Activated CD8-positive, alpha-beta memory T cell treated with anti-CD3 and anti-CD28 coated beads for 36 hours (primary cell): ENCODE results near the gene IL7R. TPM values are rescaled to one million over a fixed set of nuclear protein-coding genes. Genes with fewer than 3 reads are reported as not detected.
"Not testable (repeated sequence)": the region's sequence is repeated elsewhere in the genome, so short reads cannot be mapped to it uniquely, and the experiment has no call there.

Experiments used
- CTCF ChIA-PET: fragments of 350-600 bp; sonication (Branson Sonifier 250); formaldehyde crosslinking; loops from one replicate; lab custom pipeline; 2021; ENCODE audit warnings: antibody characterized with exemption; lab: Charles Lee
- POLR2A ChIA-PET: fragments of 350-600 bp; sonication (Branson Sonifier 250); formaldehyde crosslinking; loops from one replicate; lab custom pipeline; 2021; ENCODE audit warnings: antibody characterized with exemption; lab: Charles Lee
- total RNA-seq, 2 experiments: library from RNA; stranded (reverse); gene quantifications; one replicate each; pipeline ENCODE4 v1.2.3, GENCODE V29; 2021

IL7R gene
- total RNA-seq, 2 experiments from 2014 or later = 81.4 to 82.5 TPM

- ChIA-PET CTCF (interaction anchor here (0.8 to 1.8 kb wide), 4 partner anchors 11 to 216 kb away, joined by 3 to 9 read pairs (median 4); no protein-coding TSS in a partner anchor), POLR2A (interaction anchor here (0.8 to 1.9 kb wide), 5 partner anchors 16 to 91 kb away, joined by 3 to 5 read pairs (median 4); partner anchors contain the start of gene IL7R)
Observed at GRCh38 chr5:35832762-35833161, 23.9 kb upstream of the IL7R start.

- CTCF ChIA-PET = interaction anchor here (0.8 to 1.8 kb wide), 4 partner anchors 11 to 216 kb away, joined by 3 to 9 read pairs (median 4); no protein-coding TSS in a partner anchor
- POLR2A ChIA-PET = interaction anchor here (0.8 to 1.9 kb wide), 5 partner anchors 16 to 91 kb away, joined by 3 to 5 read pairs (median 4); partner anchors contain the start of gene IL7R
Observed at GRCh38 chr5:35833224-35833623, 23.5 kb upstream of the IL7R start.

GRCh38 chr5:35835796-35836742 lies 20.6 kb upstream of the IL7R start:
- POLR2A ChIA-PET = interaction anchor here (0.8 to 1.0 kb wide), 4 partner anchors 10 to 23 kb away, joined by 3 to 4 read pairs (median 4); no protein-coding TSS in a partner anchor

GRCh38 chr5:35838370-35839042 lies 18.2 kb upstream of the IL7R start:
- POLR2A ChIA-PET = interaction anchor here (1.1 to 1.3 kb wide), 4 partner anchors 14 to 18 kb away, joined by 6 to 8 read pairs (median 7); partner anchors contain the start of gene IL7R

More at GRCh38 chr5:35835796-35836742, 20.6 kb upstream of the IL7R start:
- CTCF ChIA-PET = interaction anchor here (1.0 kb wide), 1 partner anchor 9 kb away, joined by 3 read pairs; no protein-coding TSS in a partner anchor

GRCh38 chr5:35842856-35843255 lies 13.8 kb upstream of the IL7R start:
- CTCF ChIA-PET = no interaction called here

More at GRCh38 chr5:35838370-35839042, 18.2 kb upstream of the IL7R start:
- CTCF ChIA-PET = interaction anchor here (1.2 to 1.5 kb wide), 5 partner anchors 12 to 188 kb away, joined by 3 to 5 read pairs (median 5); partner anchors contain the start of gene IL7R

GRCh38 chr5:35845508-35845907 lies 11.2 kb upstream of the IL7R start:
- CTCF ChIA-PET, POLR2A ChIA-PET: not testable (repeated sequence)

More at GRCh38 chr5:35842856-35843255, 13.8 kb upstream of the IL7R start:
- POLR2A ChIA-PET = no interaction called here

GRCh38 chr5:35847491-35847890 lies 9.2 kb upstream of the IL7R start:
- CTCF ChIA-PET = no interaction called here
- POLR2A ChIA-PET = no interaction called here

- ChIA-PET CTCF (no interaction called here), POLR2A (no interaction called here)
Observed at GRCh38 chr5:35847961-35848360, 8.7 kb upstream of the IL7R start.

- POLR2A ChIA-PET = interaction anchor here (0.7 kb wide), 1 partner anchor 122 kb away, joined by 4 read pairs; no protein-coding TSS in a partner anchor
Observed at GRCh38 chr5:35849860-35850259, 6.8 kb upstream of the IL7R start.

GRCh38 chr5:35850967-35851680 lies 5.6 kb upstream of the IL7R start:
- ChIA-PET POLR2A (interaction anchor here (2.3 kb wide), 1 partner anchor 13 kb away, joined by 7 read pairs; no protein-coding TSS in a partner anchor), CTCF (interaction anchor here (1.1 to 2.2 kb wide), 6 partner anchors 12 to 78 kb away, joined by 3 to 5 read pairs (median 4); no protein-coding TSS in a partner anchor)

More at GRCh38 chr5:35849860-35850259, 6.8 kb upstream of the IL7R start:
- CTCF ChIA-PET = interaction anchor here (0.9 to 2.2 kb wide), 3 partner anchors 12 to 55 kb away, joined by 3 to 5 read pairs (median 3); no protein-coding TSS in a partner anchor

- CTCF ChIA-PET = interaction anchor here (1.2 to 2.0 kb wide), 7 partner anchors 11 to 79 kb away, joined by 3 to 5 read pairs (median 4); no protein-coding TSS in a partner anchor
Observed at GRCh38 chr5:35852084-35852734, 4.5 kb upstream of the IL7R start.

GRCh38 chr5:35852773-35853172 lies 3.9 kb upstream of the IL7R start:
- ChIA-PET POLR2A (interaction anchor here (0.7 to 2.3 kb wide), 7 partner anchors 11 to 226 kb away, joined by 3 to 7 read pairs (median 4); no protein-coding TSS in a partner anchor), CTCF (interaction anchor here (1.3 to 2.0 kb wide), 4 partner anchors 11 to 75 kb away, joined by 3 to 5 read pairs (median 4); no protein-coding TSS in a partner anchor)

More at GRCh38 chr5:35852084-35852734, 4.5 kb upstream of the IL7R start:
- POLR2A ChIA-PET = interaction anchor here (0.7 to 2.3 kb wide), 7 partner anchors 12 to 226 kb away, joined by 3 to 7 read pairs (median 4); no protein-coding TSS in a partner anchor

- CTCF ChIA-PET = interaction anchor here (0.7 to 1.7 kb wide), 7 partner anchors 16 to 236 kb away, joined by 3 to 4 read pairs (median 3); partner anchors contain the start of gene SPEF2
- POLR2A ChIA-PET = interaction anchor here (0.9 to 2.3 kb wide), 8 partner anchors 15 to 388 kb away, joined by 3 to 8 read pairs (median 4); partner anchors contain the start of gene NADK2
Observed at GRCh38 chr5:35853631-35854030, 3.1 kb upstream of the IL7R start.

- ChIA-PET POLR2A (interaction anchor here (0.6 to 1.4 kb wide), 8 partner anchors 10 to 388 kb away, joined by 3 to 8 read pairs (median 3); partner anchors contain the start of gene NADK2), CTCF (interaction anchor here (0.7 to 1.2 kb wide), 7 partner anchors 17 to 237 kb away, joined by 3 to 4 read pairs (median 3); partner anchors contain the start of gene SPEF2)
Observed at GRCh38 chr5:35854248-35854647, 2.4 kb upstream of the IL7R start.

GRCh38 chr5:35855187-35855586 lies 1.5 kb upstream of the IL7R start:
- POLR2A ChIA-PET = interaction anchor here (0.6 to 1.4 kb wide), 3 partner anchors 18 to 43 kb away, joined by 3 to 5 read pairs (median 4); no protein-coding TSS in a partner anchor
- CTCF ChIA-PET = interaction anchor here (0.9 to 1.2 kb wide), 2 partner anchors 71 to 75 kb away, joined by 3 to 4 read pairs; no protein-coding TSS in a partner anchor

- POLR2A ChIA-PET = interaction anchor here (0.8 to 1.7 kb wide), 4 partner anchors 18 to 79 kb away, joined by 3 to 7 read pairs (median 4); no protein-coding TSS in a partner anchor
- CTCF ChIA-PET = interaction anchor here (1.1 to 2.1 kb wide), 3 partner anchors 18 to 78 kb away, joined by 3 to 6 read pairs (median 5); no protein-coding TSS in a partner anchor
Observed at GRCh38 chr5:35856186-35856764, 416 bp upstream of the IL7R start.
